K562 (cell line): ENCODE measurements around the gene STEAP3. TPM values are rescaled to one million over a fixed set of nuclear protein-coding genes. Genes with fewer than 3 reads are reported as not detected.

Experiments
- CXXC5 ChIP-seq: fragments of 250-450 bp; sonication (Bioruptor Pico); IDR thresholded peaks from 2 replicates; pipeline ENCODE4 v1.8.0; 2022; ENCODE audit warnings: inconsistent platforms, mild to moderate bottlenecking, moderate library complexity
- HDAC2 ChIP-seq: fragments of 450-650 bp; IDR thresholded peaks from 2 replicates; pipeline ENCODE4 v1.6.1; 2016; ENCODE audit warnings: mild to moderate bottlenecking
- HNRNPH1 ChIP-seq: fragments of 200-400 bp; formaldehyde crosslinking; optimal IDR thresholded peaks from 2 replicates; pipeline ENCODE3; 2017; ENCODE audit warnings: low read depth, mild to moderate bottlenecking, low read length, moderate library complexity
- JUND ChIP-seq, 2 experiments: IDR thresholded peaks; 2 replicates in 1 of 2; 3 replicates in 1 of 2; pipeline ENCODE4 v1.6.1; 2011; ENCODE audit warnings: borderline replicate concordance in 2 of 2, low read depth in 2 of 2, low read length in 2 of 2, improper control_type of control experiment in 1 of 2, missing biosample characterization in 1 of 2, missing genetic modification characterization in 1 of 2, missing genetic modification reagents in 1 of 2
- PTRF ChIP-seq: fragments of 450-650 bp; IDR thresholded peaks from 2 replicates; pipeline ENCODE4 v1.6.1; 2016; ENCODE audit warnings: mild to moderate bottlenecking, missing genetic modification characterization, missing compliant biosample characterization
- SOX6 ChIP-seq: fragments of 450-650 bp; IDR thresholded peaks from 2 replicates; pipeline ENCODE4 v1.6.1; 2014; ENCODE audit warnings: mild to moderate bottlenecking
- YY1 ChIP-seq, 3 experiments: IDR thresholded peaks; 2 replicates each; pipeline ENCODE4 v1.6.1; 2011; ENCODE audit warnings: low read length in 2 of 3, mild to moderate bottlenecking in 2 of 3, moderate library complexity in 2 of 3, borderline replicate concordance in 1 of 3, control low read depth in 1 of 3, low read depth in 1 of 3; ENCODE audit not compliant: insufficient read depth in 3 of 3, insufficient replicate concordance in 2 of 3, control insufficient read depth in 1 of 3, insufficient read length in 1 of 3; ENCODE audit errors: extremely low read depth in 1 of 3
- ZFPM2 ChIP-seq: fragments of 250-450 bp; sonication (Bioruptor Pico); IDR thresholded peaks from 2 replicates; pipeline ENCODE4 v1.5.1; 2022; ENCODE audit warnings: mild to moderate bottlenecking
- polyA plus RNA-seq, 8 experiments: library from polyadenylated mRNA; depleted of rRNA in 4 of 8; stranded (reverse) in 5 of 8; unstranded in 3 of 8; fragments of >200 nt; fragmentation: Nextera tagmentation in 2 of 8; fragmentation: Illumina TruSeq in 1 of 8; extraction: Ambion mirVana in 2 of 8; extraction: Trizol in 1 of 8; gene quantifications; 2 replicates each; pipeline versions ENCODE4 v1.2.1 to v1.2.3, GENCODE V29; 2011 to 2014; ENCODE audit warnings: inconsistent platforms in 1 of 8, missing spikeins in 1 of 8
- total RNA-seq, 7 experiments: library from RNA; depleted of rRNA in 6 of 7; stranded (reverse); fragments of >200 nt in 6 of 7; fragmentation: Illumina TruSeq in 2 of 7; extraction: Trizol in 2 of 7; gene quantifications; 2 replicates each; pipeline versions ENCODE4 v1.2.1 to v1.2.3, GENCODE V29; 2011 to 2021; ENCODE audit warnings: low replicate concordance in 1 of 7
- TF ChIP-seq, protein P1 (sequence below), 2 experiments: fragments of 150-350 bp in 1 of 2; IDR thresholded peaks; 2 replicates each; pipeline ENCODE4 v1.6.1; 2012 to 2016; ENCODE audit warnings: low read depth in 2 of 2, low read length in 2 of 2, mild to moderate bottlenecking in 1 of 2, moderate library complexity in 1 of 2
- TF ChIP-seq, protein P2 (sequence below): fragments of 200-600 bp; sonication (generic); IDR thresholded peaks from one replicate; pipeline ENCODE4 v1.6.1; 2012; ENCODE audit warnings: mild to moderate bottlenecking, low read depth, low read length, inconsistent platforms

The STEAP3 gene
- total and polyA plus RNA-seq, 9 of the 15 experiments (the other 6 are each of a cell fraction or from before 2014, with no cell fraction given) = 1.8 to 31.6 (median 9.0) TPM

DNA sequence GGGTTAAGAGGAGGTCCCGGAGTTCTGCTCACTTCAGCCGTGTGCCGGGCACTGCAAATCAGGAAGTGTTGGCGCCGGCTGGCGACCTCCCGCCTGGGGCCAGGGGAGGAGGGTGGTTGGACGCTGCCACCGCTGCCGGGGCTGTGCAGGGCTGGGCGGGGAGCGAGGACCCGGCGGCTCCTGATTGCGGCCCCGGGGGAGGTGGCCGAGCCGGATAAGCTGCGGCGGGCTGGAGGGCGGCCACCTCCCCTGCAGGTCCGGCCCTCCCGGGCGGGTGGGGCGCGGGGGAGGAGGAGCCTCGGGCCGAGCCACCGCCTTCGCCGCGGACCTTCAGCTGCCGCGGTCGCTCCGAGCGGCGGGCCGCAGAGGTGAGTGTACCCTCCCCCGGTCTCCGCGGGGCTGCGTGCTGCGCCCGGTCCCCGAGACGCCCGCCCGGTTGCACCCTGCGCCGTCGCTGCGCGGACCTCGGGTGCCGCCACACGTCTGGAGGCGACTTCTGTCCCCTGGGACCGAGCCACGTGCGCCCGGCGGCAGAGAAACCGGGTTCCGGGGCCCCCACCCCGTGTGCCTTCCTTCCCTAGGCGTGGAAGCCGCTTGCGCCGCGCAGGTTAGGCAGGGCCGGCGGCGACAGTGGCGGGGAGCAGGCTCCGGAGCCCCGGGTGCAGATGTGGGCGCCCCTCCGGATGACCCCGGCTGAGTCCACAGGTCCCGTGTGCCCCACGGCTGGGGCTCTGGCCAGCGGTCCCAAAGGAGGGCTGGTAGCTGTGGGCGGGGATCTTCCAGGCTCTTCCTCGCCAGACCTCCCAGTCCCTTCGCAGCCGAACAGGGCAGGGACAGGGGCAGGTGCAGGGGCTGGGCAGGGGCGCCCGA lies at the start of gene STEAP3 (continued):
- TF ChIP-seq, protein P1, sequence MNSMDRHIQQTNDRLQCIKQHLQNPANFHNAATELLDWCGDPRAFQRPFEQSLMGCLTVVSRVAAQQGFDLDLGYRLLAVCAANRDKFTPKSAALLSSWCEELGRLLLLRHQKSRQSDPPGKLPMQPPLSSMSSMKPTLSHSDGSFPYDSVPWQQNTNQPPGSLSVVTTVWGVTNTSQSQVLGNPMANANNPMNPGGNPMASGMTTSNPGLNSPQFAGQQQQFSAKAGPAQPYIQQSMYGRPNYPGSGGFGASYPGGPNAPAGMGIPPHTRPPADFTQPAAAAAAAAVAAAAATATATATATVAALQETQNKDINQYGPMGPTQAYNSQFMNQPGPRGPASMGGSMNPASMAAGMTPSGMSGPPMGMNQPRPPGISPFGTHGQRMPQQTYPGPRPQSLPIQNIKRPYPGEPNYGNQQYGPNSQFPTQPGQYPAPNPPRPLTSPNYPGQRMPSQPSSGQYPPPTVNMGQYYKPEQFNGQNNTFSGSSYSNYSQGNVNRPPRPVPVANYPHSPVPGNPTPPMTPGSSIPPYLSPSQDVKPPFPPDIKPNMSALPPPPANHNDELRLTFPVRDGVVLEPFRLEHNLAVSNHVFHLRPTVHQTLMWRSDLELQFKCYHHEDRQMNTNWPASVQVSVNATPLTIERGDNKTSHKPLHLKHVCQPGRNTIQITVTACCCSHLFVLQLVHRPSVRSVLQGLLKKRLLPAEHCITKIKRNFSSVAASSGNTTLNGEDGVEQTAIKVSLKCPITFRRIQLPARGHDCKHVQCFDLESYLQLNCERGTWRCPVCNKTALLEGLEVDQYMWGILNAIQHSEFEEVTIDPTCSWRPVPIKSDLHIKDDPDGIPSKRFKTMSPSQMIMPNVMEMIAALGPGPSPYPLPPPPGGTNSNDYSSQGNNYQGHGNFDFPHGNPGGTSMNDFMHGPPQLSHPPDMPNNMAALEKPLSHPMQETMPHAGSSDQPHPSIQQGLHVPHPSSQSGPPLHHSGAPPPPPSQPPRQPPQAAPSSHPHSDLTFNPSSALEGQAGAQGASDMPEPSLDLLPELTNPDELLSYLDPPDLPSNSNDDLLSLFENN (IDR thresholded peaks at IDR 0.05; ENCODE audit: low read depth in 2 of 2, low read length in 2 of 2) = no peak
- TF ChIP-seq HDAC2 = no peak
- TF ChIP-seq YY1 (IDR thresholded peaks at IDR 0.05; ENCODE audit: borderline replicate concordance in 1 of 3, control insufficient read depth in 1 of 3, extremely low read depth in 1 of 3, insufficient read depth in 3 of 3, insufficient read length in 1 of 3, insufficient replicate concordance in 2 of 3, low read depth in 1 of 3, low read length in 2 of 3) = peak in 1 of 3 experiments; percentile 19
- TF ChIP-seq HNRNPH1 = no peak
- TF ChIP-seq, protein P2, sequence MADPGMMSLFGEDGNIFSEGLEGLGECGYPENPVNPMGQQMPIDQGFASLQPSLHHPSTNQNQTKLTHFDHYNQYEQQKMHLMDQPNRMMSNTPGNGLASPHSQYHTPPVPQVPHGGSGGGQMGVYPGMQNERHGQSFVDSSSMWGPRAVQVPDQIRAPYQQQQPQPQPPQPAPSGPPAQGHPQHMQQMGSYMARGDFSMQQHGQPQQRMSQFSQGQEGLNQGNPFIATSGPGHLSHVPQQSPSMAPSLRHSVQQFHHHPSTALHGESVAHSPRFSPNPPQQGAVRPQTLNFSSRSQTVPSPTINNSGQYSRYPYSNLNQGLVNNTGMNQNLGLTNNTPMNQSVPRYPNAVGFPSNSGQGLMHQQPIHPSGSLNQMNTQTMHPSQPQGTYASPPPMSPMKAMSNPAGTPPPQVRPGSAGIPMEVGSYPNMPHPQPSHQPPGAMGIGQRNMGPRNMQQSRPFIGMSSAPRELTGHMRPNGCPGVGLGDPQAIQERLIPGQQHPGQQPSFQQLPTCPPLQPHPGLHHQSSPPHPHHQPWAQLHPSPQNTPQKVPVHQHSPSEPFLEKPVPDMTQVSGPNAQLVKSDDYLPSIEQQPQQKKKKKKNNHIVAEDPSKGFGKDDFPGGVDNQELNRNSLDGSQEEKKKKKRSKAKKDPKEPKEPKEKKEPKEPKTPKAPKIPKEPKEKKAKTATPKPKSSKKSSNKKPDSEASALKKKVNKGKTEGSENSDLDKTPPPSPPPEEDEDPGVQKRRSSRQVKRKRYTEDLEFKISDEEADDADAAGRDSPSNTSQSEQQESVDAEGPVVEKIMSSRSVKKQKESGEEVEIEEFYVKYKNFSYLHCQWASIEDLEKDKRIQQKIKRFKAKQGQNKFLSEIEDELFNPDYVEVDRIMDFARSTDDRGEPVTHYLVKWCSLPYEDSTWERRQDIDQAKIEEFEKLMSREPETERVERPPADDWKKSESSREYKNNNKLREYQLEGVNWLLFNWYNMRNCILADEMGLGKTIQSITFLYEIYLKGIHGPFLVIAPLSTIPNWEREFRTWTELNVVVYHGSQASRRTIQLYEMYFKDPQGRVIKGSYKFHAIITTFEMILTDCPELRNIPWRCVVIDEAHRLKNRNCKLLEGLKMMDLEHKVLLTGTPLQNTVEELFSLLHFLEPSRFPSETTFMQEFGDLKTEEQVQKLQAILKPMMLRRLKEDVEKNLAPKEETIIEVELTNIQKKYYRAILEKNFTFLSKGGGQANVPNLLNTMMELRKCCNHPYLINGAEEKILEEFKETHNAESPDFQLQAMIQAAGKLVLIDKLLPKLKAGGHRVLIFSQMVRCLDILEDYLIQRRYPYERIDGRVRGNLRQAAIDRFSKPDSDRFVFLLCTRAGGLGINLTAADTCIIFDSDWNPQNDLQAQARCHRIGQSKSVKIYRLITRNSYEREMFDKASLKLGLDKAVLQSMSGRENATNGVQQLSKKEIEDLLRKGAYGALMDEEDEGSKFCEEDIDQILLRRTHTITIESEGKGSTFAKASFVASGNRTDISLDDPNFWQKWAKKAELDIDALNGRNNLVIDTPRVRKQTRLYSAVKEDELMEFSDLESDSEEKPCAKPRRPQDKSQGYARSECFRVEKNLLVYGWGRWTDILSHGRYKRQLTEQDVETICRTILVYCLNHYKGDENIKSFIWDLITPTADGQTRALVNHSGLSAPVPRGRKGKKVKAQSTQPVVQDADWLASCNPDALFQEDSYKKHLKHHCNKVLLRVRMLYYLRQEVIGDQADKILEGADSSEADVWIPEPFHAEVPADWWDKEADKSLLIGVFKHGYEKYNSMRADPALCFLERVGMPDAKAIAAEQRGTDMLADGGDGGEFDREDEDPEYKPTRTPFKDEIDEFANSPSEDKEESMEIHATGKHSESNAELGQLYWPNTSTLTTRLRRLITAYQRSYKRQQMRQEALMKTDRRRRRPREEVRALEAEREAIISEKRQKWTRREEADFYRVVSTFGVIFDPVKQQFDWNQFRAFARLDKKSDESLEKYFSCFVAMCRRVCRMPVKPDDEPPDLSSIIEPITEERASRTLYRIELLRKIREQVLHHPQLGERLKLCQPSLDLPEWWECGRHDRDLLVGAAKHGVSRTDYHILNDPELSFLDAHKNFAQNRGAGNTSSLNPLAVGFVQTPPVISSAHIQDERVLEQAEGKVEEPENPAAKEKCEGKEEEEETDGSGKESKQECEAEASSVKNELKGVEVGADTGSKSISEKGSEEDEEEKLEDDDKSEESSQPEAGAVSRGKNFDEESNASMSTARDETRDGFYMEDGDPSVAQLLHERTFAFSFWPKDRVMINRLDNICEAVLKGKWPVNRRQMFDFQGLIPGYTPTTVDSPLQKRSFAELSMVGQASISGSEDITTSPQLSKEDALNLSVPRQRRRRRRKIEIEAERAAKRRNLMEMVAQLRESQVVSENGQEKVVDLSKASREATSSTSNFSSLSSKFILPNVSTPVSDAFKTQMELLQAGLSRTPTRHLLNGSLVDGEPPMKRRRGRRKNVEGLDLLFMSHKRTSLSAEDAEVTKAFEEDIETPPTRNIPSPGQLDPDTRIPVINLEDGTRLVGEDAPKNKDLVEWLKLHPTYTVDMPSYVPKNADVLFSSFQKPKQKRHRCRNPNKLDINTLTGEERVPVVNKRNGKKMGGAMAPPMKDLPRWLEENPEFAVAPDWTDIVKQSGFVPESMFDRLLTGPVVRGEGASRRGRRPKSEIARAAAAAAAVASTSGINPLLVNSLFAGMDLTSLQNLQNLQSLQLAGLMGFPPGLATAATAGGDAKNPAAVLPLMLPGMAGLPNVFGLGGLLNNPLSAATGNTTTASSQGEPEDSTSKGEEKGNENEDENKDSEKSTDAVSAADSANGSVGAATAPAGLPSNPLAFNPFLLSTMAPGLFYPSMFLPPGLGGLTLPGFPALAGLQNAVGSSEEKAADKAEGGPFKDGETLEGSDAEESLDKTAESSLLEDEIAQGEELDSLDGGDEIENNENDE = no peak
- no peak for TF ChIP-seq ZFPM2 (CRISPR knock-in tag)
- 0 out of 2 replicates have a peak, but pooled peaks have one; percentile 13 for TF ChIP-seq SOX6
- peak; percentile 90 for TF ChIP-seq CXXC5 (CRISPR knock-in tag)
- no peak for TF ChIP-seq PTRF (tag)
- 0 out of 2 replicates have a peak, but pooled peaks have one; percentile 3 for TF ChIP-seq JUND (IDR thresholded peaks at IDR 0.05; ENCODE audit: borderline replicate concordance, low read depth, low read length)
- no peak; the same call in 2 of the 3 replicates for TF ChIP-seq JUND (tag; IDR thresholded peaks at IDR 0.05; ENCODE audit: borderline replicate concordance, low read depth, low read length)
